Left kidney (tissue), 8 donors: ENCODE results near the gene LIPF. TPM values are rescaled to one million over a fixed set of nuclear protein-coding genes. Genes with fewer than 3 reads are reported as not detected.
"Not testable (repeated sequence)": the region's sequence is repeated elsewhere in the genome, so short reads cannot be mapped to it uniquely, and the experiment has no call there.

Source experiments
- DNase-seq: peaks from one replicate; pipeline ENCODE4 v3.0.0-alpha.2; 2013
- long read RNA-seq, 8 donors: transcript quantifications; one replicate each; lab custom pipeline, GENCODE V29; 2026
- polyA plus RNA-seq: library from polyadenylated mRNA; unstranded; fragments of 120-200 nt; gene quantifications from one replicate; pipeline ENCODE4 v1.2.1, GENCODE V29; 2013; ENCODE audit not compliant: insufficient read length

The LIPF gene, protein sequence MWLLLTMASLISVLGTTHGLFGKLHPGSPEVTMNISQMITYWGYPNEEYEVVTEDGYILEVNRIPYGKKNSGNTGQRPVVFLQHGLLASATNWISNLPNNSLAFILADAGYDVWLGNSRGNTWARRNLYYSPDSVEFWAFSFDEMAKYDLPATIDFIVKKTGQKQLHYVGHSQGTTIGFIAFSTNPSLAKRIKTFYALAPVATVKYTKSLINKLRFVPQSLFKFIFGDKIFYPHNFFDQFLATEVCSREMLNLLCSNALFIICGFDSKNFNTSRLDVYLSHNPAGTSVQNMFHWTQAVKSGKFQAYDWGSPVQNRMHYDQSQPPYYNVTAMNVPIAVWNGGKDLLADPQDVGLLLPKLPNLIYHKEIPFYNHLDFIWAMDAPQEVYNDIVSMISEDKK
- polyA plus RNA-seq = 0.47 TPM
- long read RNA-seq, donor 1 = 0 reads
- long read RNA-seq, donor 2 = 0 reads
- long read RNA-seq, donor 3 = 0 reads
- long read RNA-seq, donor 4 = 0 reads
- long read RNA-seq, donor 5 = 0 reads
- long read RNA-seq, donor 6 = 0 reads
- long read RNA-seq, donor 7 = 0 reads
- long read RNA-seq, donor 8 = 0 reads

DNA sequence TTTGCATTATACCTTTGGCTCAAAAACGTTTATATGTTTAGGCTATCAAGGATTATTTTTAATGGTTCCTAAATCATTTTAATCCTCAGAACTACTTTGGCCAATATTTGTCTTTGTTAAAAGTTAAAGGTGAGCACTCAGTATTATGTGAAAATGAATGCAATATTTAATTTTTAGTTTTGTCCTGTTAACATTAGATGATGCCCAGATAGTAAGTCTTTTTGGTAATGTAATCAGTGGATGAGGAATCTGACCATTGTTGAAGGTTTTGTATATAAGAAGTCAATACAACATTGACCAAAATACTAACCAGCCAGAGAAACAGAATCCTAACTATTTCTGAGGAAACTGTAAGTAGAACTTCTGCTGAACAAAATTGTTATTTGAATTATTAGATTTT lies at the start of gene LIPF:
Gene LIPF (plus strand): TSS at position 301 of the 400 bp plus-strand sequence. CDS start 2,856 bp downstream, outside the sequence.
- DNase-seq = no peak

DNA sequence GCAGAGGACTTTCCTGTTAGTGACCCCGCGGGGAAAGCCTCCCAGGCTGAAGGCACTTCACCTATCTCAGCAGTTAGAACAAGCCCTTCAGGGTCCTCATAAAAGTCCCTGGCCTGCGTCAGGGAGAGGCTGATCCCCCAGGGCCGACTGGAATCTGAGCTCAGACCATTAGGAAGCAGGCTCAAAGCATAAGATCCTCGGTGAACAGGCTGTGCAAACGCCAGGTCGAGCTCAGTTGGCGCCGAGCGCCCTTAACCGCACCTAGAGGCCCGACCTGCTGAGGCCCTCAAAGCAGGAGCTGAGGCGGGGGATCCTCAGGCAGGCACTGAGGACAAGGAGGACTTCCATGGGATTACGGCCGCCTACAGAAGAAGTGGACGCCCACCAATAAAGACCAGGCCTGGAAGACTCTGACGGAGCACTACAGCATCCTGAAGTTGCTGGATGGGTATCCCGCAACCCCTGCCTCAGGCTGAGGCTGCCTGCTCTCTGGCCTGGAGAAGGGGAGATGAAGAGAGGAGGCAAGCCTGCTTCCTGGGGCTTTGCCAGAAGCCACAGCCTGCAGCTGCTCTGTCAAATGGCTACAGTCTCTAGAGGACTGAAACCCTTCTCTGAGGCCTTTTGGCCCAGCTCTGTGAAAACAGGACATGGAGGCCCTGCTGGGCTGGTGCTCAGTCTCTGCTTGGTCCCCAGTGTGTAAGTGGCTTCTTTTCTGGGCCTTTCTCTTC lies 47.8 kb upstream of the LIPF start:
- DNase-seq = no peak

DNA sequence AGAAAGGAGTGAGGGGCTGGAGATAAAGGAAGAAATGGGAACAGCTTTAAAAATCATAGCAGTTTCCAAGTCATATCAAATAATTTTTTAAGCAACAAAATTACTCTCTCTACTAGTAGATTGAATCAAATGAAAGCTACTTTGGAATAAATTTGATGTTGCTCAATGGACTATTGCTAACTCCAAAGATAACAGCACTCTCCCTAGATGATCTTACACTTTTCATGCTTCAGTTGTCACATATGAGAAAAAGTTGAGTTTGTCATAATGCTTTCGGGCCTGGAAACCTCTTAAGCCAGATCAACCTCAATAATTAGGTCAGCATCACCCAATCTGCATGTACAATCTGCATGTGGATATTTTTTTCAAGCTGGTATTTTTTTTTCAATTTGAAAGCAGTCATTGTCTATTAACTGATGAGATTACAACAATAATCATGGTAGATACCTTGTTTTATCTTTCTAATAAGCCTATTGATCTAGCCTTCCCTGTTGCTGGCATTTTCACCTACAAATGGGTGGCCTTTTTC lies 46.4 kb upstream of the LIPF start:
- no peak for DNase-seq

DNA sequence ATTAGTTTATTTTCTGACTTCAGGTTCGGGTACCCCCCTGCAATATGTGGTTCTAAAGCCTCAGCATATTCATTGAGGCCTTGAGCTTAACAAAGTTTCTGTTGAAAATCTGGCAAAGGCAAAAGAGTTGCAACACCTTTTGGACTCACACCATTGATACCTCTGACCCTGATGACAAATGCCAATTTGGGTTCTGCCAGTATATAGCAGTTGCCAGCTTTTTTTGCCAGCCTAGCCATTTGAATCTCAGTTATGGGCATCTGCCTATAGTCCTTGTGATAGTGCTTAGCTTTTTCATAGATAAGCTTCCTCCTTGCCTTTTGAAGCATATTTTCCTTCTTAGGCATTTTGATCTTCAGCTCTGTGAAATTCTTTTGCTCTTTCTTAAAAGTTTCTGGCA lies 45.7 kb upstream of the LIPF start:
- DNase-seq = no peak

DNA sequence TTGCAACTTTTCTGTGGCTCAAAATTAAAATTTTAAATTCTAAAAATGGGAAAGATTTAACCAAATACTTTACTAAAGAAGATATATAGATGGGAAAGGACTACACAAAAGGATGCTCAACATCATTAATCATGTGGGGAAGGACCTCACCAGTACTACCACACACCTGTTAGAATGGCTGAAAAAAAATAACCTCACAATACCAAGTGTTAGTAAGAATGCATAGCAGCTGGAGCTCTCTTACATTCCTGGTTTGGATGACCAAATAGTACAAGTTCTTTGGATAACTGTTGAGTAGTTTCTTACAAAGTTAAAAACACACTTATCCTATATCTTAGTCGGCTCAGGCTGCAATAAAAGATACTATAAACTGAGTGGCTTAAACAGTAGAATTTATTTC lies 43.8 kb upstream of the LIPF start:
- DNase-seq = no peak

DNA sequence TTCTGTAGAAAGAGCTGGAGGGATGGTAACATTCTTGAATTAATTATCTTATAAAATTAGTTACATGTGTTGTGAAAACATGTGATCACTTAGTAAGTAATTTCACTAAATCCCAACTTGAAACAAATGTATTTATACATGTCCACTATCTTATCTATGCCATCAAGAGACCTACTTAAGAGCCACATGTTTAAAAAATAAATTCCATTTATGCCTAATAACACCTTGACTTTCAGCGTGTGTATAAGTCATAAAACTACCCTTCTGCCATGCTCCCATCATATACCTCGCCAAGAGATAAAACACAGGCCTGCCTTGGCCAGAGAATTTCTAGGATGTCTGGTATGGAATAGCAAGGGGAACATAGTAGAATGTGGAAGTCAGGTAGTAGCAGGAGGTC lies 40.4 kb upstream of the LIPF start:
- no peak for DNase-seq

DNA sequence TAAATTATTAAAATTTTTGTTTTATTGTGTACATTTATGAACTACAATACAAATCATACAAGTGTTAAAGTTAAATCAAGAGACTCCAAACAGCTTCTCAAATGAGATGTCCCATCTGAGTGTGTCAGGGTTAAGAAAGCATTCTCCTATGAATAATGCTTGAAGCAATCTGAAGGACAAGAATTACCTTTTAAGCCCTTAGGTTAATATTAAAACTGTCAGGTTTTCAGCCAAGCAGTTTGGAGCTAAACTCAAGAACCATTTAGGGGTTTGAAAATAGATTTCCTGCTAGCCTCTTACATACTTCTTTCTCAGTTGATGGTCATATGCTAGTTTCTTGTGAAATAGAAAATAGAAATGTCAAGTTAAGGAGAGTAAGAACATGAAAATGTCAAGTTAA lies 39.4 kb upstream of the LIPF start:
- DNase-seq = no peak

DNA sequence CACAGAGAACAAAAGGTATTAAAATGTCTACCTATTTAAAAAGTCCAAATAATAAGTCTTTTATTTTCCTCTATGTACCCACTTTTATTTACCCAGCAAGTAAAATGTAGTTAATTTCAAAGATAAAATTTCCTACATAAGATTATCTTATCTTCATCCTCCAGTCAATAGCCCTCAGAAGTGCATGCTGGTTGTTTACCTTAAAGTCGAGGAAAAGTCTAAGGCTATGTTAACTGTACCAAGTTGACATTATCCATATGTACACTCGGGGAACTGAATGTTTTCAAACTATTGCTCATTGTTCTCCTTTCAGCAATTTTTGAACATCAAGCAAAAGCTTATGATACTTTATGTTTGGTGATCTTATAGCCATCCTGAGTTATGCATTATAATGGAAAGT lies 24.1 kb upstream of the LIPF start:
- DNase-seq = no peak

DNA sequence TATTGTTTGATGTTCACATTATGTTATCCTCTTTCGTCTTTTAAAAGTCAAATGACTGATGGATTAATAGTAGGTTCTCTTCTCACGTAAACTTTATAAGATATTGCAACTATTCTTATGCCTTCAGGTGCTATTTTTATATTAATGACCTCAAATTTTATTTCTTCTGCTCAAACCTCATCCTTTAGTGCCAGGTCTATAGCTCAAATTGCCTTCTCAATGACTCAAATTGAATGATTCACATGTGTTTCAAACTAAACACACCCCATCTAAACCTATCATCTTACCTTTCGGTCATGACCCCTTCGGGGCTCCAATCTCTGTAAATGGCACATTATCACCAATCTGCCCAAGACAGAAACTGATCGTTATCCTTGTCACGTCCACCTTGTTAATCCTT lies 22.0 kb upstream of the LIPF start:
- DNase-seq = no peak

DNA sequence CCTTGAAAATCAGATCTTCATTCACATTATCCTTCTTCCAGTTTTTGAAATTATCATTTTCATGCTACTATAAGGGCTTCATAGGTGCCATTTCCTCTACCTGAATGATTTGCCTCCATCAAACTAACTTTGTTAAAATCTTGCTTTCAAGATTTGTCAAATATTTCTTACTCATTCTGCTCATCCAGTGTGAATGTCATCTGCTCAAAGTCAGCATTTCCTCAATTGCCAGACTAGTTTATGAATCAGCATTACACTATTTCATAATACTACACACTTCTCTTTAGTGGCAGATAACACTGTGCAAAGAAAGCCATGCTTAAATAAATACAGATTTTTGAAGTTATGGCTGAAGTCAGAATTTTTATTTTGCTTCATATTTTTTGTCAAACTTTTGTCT lies 21.3 kb upstream of the LIPF start:
- no peak for DNase-seq

DNA sequence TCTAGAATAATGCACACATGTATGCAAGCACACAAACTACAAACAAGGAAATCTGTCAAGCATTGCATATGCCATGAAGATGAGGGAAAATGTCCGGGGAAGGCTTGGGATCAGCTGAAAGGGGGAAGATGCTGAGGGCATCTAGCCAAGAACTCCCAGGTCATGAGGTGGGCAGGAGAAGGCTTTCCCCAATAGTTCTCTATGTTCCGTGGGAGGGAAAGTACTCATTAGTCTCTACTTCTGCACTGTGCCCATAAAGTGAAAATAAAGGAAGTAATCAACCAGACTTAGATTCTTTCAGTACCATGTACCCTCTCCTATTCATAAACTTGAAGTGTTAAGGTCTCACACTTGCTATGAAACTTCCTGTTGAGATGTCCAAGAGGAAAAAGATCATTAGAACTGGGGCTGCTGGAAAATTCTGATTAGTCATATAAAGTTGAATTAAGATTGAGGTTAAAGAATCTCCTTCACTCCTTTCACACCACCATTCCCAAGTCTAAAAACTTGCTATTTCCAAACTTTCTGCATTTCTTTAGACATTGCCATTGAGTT lies 17.1 kb upstream of the LIPF start:
- DNase-seq = no peak

DNA sequence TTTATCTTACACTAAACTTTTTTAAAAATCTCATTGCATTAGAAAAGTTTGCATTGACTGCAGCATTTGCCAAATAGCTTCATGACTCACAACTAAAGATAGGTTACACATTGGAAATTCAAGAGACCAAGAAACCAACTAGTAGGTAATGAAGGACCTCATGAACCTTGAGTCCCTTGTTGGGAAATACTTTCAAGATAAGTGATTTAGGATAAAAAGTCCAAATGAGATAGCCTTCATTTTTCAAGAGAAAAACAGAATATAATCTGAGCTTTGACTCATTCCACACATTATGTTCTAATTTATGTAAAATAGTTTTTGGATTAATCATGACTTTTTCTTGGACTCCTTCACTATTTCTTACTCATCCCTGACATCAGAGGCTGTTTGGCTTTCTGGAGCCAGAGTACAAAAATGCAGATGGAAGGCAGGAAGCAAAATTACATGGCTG lies 13.1 kb upstream of the LIPF start:
- no peak for DNase-seq

DNA sequence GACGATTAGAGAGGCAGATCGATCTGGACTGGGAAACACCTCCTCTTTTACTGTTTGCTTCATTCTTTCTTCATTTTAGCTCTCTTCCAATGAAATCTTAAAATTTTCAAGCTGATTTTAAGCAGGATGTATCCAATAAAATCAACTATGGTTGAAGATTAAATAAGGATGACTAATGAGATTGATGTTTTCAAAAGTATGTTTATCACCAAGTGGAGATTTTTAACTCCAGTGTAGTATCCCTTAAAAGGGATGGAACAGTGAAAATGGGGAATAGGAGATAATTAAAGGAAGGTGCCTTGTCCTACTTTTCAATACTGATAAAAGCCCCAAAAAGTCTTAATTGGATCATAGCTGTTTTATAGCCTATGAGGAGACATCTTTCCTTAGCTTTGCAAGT lies 11.6 kb upstream of the LIPF start:
- no peak for DNase-seq

DNA sequence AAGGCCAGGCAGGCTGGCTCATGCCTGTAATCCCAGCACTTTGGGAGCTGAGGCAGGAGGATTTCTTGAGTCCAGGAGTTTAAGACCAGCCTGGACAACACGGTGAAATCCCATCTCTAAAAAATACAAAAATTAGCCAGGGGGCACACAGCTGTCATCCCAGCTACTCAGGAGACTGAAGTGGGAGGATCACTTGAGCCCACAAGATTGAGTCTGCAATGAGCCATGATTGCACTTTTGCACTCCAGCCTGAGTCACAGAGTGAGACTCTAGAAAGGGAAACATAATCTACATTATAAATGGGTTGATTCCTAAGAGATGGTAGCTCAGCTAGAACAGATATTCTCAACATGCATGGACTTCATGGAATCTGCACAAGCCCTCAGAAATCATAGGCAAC lies 6.3 kb upstream of the LIPF start:
- no peak for DNase-seq

DNA sequence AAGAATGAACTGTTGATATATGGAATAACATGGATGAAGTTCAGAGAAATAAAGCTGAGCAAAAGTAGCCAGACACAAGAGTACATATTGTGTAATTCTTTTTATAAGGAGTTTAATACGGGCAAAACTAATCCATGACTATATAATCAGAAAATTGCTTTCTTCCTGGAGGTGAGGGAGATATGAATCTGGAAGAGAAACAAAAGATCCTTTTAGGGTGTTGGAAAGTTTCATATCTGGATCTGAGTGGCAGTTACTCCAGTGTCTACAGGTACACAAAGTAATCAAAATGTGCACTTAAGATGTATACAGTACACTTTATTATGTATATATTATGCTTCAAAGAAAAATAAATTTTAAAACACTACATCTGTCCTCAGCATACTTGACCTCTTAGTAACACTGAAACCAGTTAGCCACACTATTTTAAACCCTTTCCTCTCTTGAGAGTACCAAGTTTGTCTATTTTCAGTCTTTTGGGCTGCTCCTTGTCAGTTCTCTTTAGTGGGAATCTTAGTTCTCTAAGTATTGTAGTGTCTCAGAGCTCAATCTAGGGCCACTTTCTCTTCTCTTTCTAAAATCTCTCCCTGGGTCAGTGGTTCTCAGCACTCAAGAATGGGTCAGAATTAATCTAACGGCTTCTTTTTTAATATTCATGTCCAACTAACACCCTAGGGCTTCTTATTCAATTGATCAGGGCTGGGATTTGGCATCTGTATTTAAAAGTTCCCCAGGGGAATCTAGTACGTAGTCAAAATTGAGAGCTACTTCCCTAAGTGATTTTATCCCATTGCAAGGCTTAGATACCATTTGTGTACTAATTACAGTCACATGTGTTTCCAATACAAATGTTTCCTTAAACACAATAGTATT lies 4.3 kb upstream of the LIPF start:
- no peak for DNase-seq

DNA sequence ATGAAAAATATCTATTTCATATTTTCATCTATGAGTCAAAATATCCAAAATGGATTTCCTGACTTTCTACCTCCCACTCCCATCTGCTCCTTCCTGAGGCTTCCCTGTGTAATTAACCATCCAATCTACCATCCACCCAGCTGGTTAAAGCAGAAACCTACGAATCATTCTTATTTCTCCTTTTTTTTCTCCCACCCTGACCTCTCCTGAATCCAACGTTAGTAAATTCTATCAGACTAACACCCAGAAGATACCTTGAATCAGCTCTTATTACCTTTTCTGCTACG lies 3.7 kb upstream of the LIPF start:
- DNase-seq = no peak

DNA sequence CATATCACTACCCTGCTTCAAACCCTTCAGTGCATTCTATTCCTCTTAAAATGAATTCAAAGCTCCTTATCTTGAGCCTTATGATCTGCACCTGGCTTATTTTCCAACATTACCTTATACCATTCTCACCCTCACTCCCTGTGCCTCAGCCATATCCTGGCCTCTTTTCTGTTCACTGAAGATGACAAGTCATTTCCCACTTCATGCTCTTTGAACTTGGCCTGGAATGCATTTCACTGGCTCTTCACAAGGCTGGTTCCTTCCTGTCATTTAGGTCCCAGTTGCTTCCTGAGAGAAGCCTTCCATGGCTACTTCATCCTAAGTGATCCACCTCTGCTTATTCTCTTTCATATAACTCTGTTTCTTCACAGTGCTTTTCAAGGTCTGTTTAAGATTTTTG lies 3.2 kb upstream of the LIPF start:
- DNase-seq = no peak

DNA sequence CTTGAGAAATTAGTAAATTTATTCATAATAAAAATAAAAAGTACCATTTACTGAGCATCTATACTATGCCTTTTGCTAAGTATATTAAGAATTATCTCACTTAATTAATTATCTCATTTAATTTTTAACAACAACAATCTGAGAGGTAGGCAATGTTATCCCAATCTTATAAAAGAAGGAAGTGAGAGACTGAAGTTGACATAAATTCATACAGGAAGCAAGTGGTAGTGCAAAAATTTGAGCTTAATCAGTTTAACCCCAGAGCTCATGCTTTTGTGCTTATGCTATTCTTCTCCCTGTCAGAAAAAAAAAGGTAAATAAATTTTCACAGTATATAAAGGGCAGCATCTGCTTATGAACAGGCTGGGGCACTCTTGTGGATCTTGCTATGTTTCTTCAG lies 2.7 kb upstream of the LIPF start:
- DNase-seq = no peak

DNA sequence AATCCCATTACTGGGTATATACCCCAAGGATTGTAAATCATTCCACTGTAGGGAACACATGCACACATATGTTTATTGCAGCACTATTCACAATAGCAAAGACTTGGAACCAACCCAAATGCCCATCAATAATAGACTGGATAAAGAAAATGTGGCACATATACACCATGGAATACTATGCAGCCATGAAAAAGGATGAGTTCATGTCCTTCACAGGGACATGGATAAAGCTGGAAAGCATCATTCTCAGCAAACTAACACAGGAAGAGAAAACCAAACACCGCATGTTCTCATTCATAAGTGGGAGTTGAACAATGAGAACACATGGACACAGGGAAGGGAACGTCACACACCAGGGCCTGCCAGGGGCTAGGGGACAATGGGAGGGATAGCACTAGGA lies 1.1 kb upstream of the LIPF start:
- not testable (repeated sequence) for DNase-seq

DNA sequence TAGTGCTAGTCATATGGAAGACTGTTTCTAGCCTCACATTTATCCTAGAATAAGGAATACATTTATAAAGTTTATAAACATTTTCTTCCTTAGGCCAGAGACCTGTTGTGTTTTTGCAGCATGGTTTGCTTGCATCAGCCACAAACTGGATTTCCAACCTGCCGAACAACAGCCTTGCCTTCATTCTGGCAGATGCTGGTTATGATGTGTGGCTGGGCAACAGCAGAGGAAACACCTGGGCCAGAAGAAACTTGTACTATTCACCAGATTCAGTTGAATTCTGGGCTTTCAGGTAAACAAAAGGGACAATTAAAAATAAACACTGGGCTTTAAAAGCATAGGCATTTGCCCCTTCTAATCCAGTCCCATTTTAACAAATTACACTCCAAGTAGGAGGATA lies 4.2 kb downstream of the LIPF start:
- no peak for DNase-seq

DNA sequence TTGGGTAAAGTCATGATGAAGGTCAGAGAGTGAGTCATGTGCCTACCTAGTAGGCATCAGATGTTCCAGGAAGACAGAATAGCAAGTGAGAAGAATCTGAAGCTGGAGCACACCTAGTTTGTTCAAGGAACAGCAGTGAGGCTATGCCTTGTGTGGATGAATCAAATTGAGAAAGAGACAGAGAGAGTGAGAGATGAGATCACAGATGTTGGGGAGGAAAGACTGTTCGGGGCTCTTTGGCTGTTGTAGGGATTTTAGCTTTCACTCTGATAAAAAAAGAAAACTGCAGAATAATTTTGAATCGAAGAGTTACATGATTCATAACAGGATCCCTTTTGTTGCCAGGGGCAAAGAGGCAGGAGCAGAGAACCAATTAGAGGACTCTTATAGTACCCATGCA lies 6.3 kb downstream of the LIPF start:
- DNase-seq = no peak

DNA sequence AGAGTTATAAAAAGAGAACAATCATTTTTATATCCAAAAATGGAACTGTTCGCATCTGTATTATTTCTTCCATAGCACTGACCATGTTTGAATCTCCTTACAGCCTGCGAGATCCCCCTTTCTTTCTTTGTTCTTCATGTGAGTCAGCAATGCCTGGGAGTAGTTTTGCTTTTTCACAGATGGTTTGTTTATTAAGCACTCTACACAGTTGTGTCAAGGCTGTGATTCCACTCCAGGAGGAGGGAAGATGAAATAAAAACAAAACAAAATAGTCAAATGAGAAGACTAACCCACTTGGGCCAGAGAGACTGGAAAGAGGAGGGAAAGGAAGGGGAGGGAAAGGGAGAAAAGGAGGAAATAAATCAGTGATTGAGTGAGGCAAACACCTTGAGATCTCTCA lies 7.8 kb downstream of the LIPF start:
- no peak for DNase-seq
